HCT116 (cell line): ENCODE measurements around the gene CAPN2. TPM values are rescaled to one million over a fixed set of nuclear protein-coding genes. Genes with fewer than 3 reads are reported as not detected.

ENCODE experiments used
- ATAC-seq: fragments of 200-7000 bp; cut with Tn5 transposase; 2 replicates; pipeline ENCODE4 v1.9.1; 2020; ENCODE audit warnings: mild to moderate bottlenecking, moderate library complexity
- BruUV-seq: library from RNA; stranded (reverse); fragments of 400-500 nt; replicated peaks from 2 replicates; lab custom pipeline; 2021; lab: Mats Ljungman, UMichigan
- CTCF ChIA-PET: fragments of 300-600 bp; sonication (Branson Sonifier 250); formaldehyde crosslinking; loops from one replicate; lab custom pipeline; 2021; ENCODE audit warnings: antibody characterized with exemption; lab: Charles Lee
- POLR2A ChIA-PET: fragments of 300-600, 350-600 bp; sonication (Branson Sonifier 250); formaldehyde crosslinking; loops from one replicate; lab custom pipeline; 2021; ENCODE audit warnings: antibody characterized with exemption; lab: Charles Lee
- RAD21 ChIA-PET, 2 experiments: fragments of 300-600 bp; sonication (Branson Sonifier 250); formaldehyde crosslinking; loops; one replicate each; lab custom pipeline; 2023; ENCODE audit warnings: low total read pairs in 2 of 2; ENCODE audit not compliant: uncharacterized antibody in 2 of 2, unreplicated experiment in 2 of 2, low non-redundant PET in 1 of 2; lab: Charles Lee
- DNase-seq: peaks from one replicate; pipeline ENCODE4 v3.0.0-alpha.2; 2010; ENCODE audit warnings: low read depth, low spot score
- H2AFZ ChIP-seq: fragments of 200-600 bp; shearing (Covaris generic), sonication (generic); 2 replicates; pipeline ENCODE4 v1.6.1; 2017; ENCODE audit warnings: low read depth, mixed run types, mixed read lengths, antibody characterized with exemption, low read length; ENCODE audit not compliant: poor library complexity, severe bottlenecking
- H3K27ac ChIP-seq: 2 replicates; pipeline ENCODE4 v1.5.1; 2012; ENCODE audit warnings: low read depth, low read length
- H3K27me3 ChIP-seq: fragments of 200-600 bp; sonication (generic); 2 replicates; pipeline ENCODE4 v1.6.1; 2016; ENCODE audit warnings: mixed run types, low read length, mixed read lengths; ENCODE audit not compliant: insufficient read depth
- H3K36me3 ChIP-seq, 2 experiments: fragments of 200-500 bp in 1 of 2; fragments of 200-600 bp in 1 of 2; sonication (Bioruptor generic) in 1 of 2; sonication (generic) in 1 of 2; 2 replicates each; pipeline versions ENCODE4 v1.5.1 to v1.6.1; 2014 to 2016; ENCODE audit warnings: low read length in 2 of 2, inconsistent platforms in 1 of 2, mixed read lengths in 1 of 2, mixed run types in 1 of 2; ENCODE audit not compliant: insufficient read depth in 2 of 2, control insufficient read depth in 1 of 2
- H3K4me1 ChIP-seq, 2 experiments: fragments of 200-600 bp in 1 of 2; sonication (generic) in 1 of 2; 2 replicates each; pipeline versions ENCODE4 v1.5.1 to v1.6.1; 2012 to 2017; ENCODE audit warnings: low read length in 2 of 2, inconsistent platforms in 1 of 2, mild to moderate bottlenecking in 1 of 2, mixed read lengths in 1 of 2, mixed run types in 1 of 2, moderate library complexity in 1 of 2; ENCODE audit not compliant: insufficient read depth in 2 of 2, control insufficient read depth in 1 of 2
- H3K4me2 ChIP-seq: fragments of 200-600 bp; sonication (generic); 2 replicates; pipeline ENCODE4 v1.6.1; 2017; ENCODE audit warnings: mixed run types, low read length, mixed read lengths
- H3K4me3 ChIP-seq, 2 experiments: fragments of 200-600 bp in 1 of 2; sonication (generic) in 1 of 2; replicated peaks in 1 of 2; 2 replicates each; pipeline ENCODE4 v1.5.1; 2011 to 2016; ENCODE audit warnings: low read length in 2 of 2, control low read depth in 1 of 2, low read depth in 1 of 2, mild to moderate bottlenecking in 1 of 2, mixed read lengths in 1 of 2, mixed run types in 1 of 2
- H3K79me2 ChIP-seq: fragments of 200-600 bp; sonication (generic); 2 replicates; pipeline ENCODE4 v1.6.1; 2017; ENCODE audit warnings: mild to moderate bottlenecking, mixed run types, low read length, moderate library complexity, mixed read lengths; ENCODE audit not compliant: insufficient read depth
- H3K9ac ChIP-seq: fragments of 200-600 bp; sonication (generic); 2 replicates; pipeline ENCODE4 v1.6.1; 2016; ENCODE audit warnings: low read length, mixed read lengths
- H3K9me2 ChIP-seq: fragments of 200-600 bp; sonication (generic), shearing (Covaris generic); 2 replicates; pipeline ENCODE4 v1.6.1; 2017; ENCODE audit warnings: mixed run types, mild to moderate bottlenecking, moderate library complexity; ENCODE audit not compliant: insufficient read depth
- H3K9me3 ChIP-seq, 2 experiments: fragments of 200-500 bp in 1 of 2; fragments of 200-600 bp in 1 of 2; sonication (Bioruptor generic) in 1 of 2; sonication (generic) in 1 of 2; 2 replicates each; pipeline ENCODE4 v1.6.1; 2014 to 2017; ENCODE audit warnings: low read length in 2 of 2, mixed read lengths in 2 of 2, inconsistent platforms in 1 of 2, low read depth in 1 of 2, mild to moderate bottlenecking in 1 of 2, mixed run types in 1 of 2, moderate library complexity in 1 of 2; ENCODE audit not compliant: control insufficient read depth in 1 of 2, insufficient read depth in 1 of 2
- H4K20me1 ChIP-seq: fragments of 200-600 bp; sonication (generic), shearing (Covaris generic); 2 replicates; pipeline ENCODE4 v1.6.1; 2017; ENCODE audit warnings: mixed run types, mild to moderate bottlenecking, moderate library complexity; ENCODE audit not compliant: insufficient read depth
- CBX3 ChIP-seq: IDR thresholded peaks from 2 replicates; pipeline ENCODE4 v1.6.1; 2012; ENCODE audit warnings: low read depth
- CEBPB ChIP-seq: IDR thresholded peaks from 2 replicates; pipeline ENCODE4 v1.6.1; 2012; ENCODE audit warnings: low read depth
- EGR1 ChIP-seq: IDR thresholded peaks from 2 replicates; pipeline ENCODE4 v1.6.1; 2012; ENCODE audit warnings: low read depth
- ELF1 ChIP-seq: IDR thresholded peaks from 2 replicates; pipeline ENCODE4 v1.6.1; 2012; ENCODE audit warnings: low read depth, borderline replicate concordance
- EZH2 ChIP-seq: fragments of 200-600 bp; sonication (generic); IDR thresholded peaks from 2 replicates; pipeline ENCODE4 v1.6.1; 2017; ENCODE audit warnings: antibody characterized with exemption, mixed run types
- FOSL1 ChIP-seq: IDR thresholded peaks from 2 replicates; pipeline ENCODE4 v1.6.1; 2012; ENCODE audit warnings: low read depth
- JUND ChIP-seq: IDR thresholded peaks from 2 replicates; pipeline ENCODE4 v1.6.1; 2012
- POLR2A ChIP-seq: IDR thresholded peaks from 2 replicates; pipeline ENCODE4 v1.7.0; 2011; ENCODE audit warnings: borderline replicate concordance; ENCODE audit not compliant: insufficient read depth, insufficient read length; ENCODE audit errors: extremely low read depth
- POLR2AphosphoS5 ChIP-seq: IDR thresholded peaks from 2 replicates; pipeline ENCODE4 v1.6.1; 2011; ENCODE audit warnings: mild to moderate bottlenecking, low read depth, low read length, moderate library complexity
- RAD21 ChIP-seq: IDR thresholded peaks from 2 replicates; pipeline ENCODE4 v1.6.1; 2012; ENCODE audit warnings: low read depth, mild to moderate bottlenecking
- SIN3A ChIP-seq: IDR thresholded peaks from 2 replicates; pipeline ENCODE4 v1.6.1; 2012; ENCODE audit warnings: low read depth
- SP1 ChIP-seq: IDR thresholded peaks from 2 replicates; pipeline ENCODE4 v1.6.1; 2012; ENCODE audit warnings: low read depth
- SRF ChIP-seq: IDR thresholded peaks from 2 replicates; pipeline ENCODE4 v1.6.1; 2012; ENCODE audit warnings: low read depth
- YY1 ChIP-seq: IDR thresholded peaks from 2 replicates; pipeline ENCODE4 v1.6.1; 2011; ENCODE audit warnings: low read length, low read depth, moderate library complexity, mild to moderate bottlenecking; ENCODE audit not compliant: insufficient replicate concordance; ENCODE audit errors: extremely low read depth
- ZBTB33 ChIP-seq: IDR thresholded peaks from 2 replicates; pipeline ENCODE4 v1.6.1; 2011; ENCODE audit warnings: mild to moderate bottlenecking, low read length, moderate library complexity; ENCODE audit not compliant: insufficient replicate concordance; ENCODE audit errors: extremely low read depth
- ZFX ChIP-seq: fragments of 450-650 bp; IDR thresholded peaks from 2 replicates; pipeline ENCODE4 v1.6.1; 2017
- ZNF274 ChIP-seq: fragments of 200-500 bp; sonication (Bioruptor generic); IDR thresholded peaks from 2 replicates; pipeline ENCODE4 v1.6.1; 2014; ENCODE audit warnings: mild to moderate bottlenecking, low read depth, low read length, inconsistent platforms
- intact Hi-C: fragments of 100-400 bp; cut with micrococcal nuclease; formaldehyde crosslinking; loops from 2 replicates; pipeline ENCODE4 v1.10.0; 2022
- total RNA-seq: library from RNA; stranded (reverse); gene quantifications from one replicate; pipeline ENCODE4 v1.2.1, GENCODE V29; 2021; ENCODE audit not compliant: unreplicated experiment
- TF ChIP-seq, protein P1 (sequence below), 3 experiments: fragments of 200-600 bp in 1 of 3; sonication (generic) in 1 of 3; IDR thresholded peaks in 2 of 3; conservative IDR thresholded peaks in 1 of 3; 2 replicates each; pipeline ENCODE4 v1.5.1; 2012 to 2017; ENCODE audit warnings: low read depth in 2 of 3, low read length in 2 of 3, antibody characterized with exemption in 1 of 3, borderline replicate concordance in 1 of 3, control low read depth in 1 of 3, mild to moderate bottlenecking in 1 of 3, mixed read lengths in 1 of 3, mixed run types in 1 of 3, moderate library complexity in 1 of 3; ENCODE audit not compliant: insufficient read depth in 1 of 3

Gene CAPN2
- total RNA-seq, 1 experiment from 2014 or later: 173 TPM

- ChIA-PET RAD21 (interaction anchor here (1.1 to 1.2 kb wide), 3 partner anchors 41 to 50 kb away, joined by 3 to 6 read pairs (median 3); no protein-coding TSS in a partner anchor), POLR2A (interaction anchor here (1.1 kb wide), 1 partner anchor 48 kb away, joined by 4 read pairs; no protein-coding TSS in a partner anchor)
- H3K9me3 ChIP-seq: no peaks in the 10 kb centered on the region
- no TSS peak for BruUV-seq
- no peak overlapping the region for H3K9ac ChIP-seq
- no peak overlapping the region for H3K4me2 ChIP-seq
- no peaks in the 10 kb centered on the region for H3K27me3 ChIP-seq
- peaks cover 35 to 76% of the 10 kb centered on the region in 2 experiments for H3K36me3 ChIP-seq
- ATAC-seq: peak; percentile 85
- TF ChIP-seq ZBTB33 (no peak), JUND (no peak), RAD21 (peak; percentile 77), POLR2AphosphoS5 (no peak), ELF1 (no peak), SRF (no peak), YY1 (peak; percentile 47), EZH2 (no peak), ZFX (no peak), CEBPB (no peak), SP1 (no peak), FOSL1 (no peak), EGR1 (no peak), ZNF274 (no peak), POLR2A (no peak), SIN3A (no peak), CBX3 (no peak)
- TF ChIP-seq, protein P1, sequence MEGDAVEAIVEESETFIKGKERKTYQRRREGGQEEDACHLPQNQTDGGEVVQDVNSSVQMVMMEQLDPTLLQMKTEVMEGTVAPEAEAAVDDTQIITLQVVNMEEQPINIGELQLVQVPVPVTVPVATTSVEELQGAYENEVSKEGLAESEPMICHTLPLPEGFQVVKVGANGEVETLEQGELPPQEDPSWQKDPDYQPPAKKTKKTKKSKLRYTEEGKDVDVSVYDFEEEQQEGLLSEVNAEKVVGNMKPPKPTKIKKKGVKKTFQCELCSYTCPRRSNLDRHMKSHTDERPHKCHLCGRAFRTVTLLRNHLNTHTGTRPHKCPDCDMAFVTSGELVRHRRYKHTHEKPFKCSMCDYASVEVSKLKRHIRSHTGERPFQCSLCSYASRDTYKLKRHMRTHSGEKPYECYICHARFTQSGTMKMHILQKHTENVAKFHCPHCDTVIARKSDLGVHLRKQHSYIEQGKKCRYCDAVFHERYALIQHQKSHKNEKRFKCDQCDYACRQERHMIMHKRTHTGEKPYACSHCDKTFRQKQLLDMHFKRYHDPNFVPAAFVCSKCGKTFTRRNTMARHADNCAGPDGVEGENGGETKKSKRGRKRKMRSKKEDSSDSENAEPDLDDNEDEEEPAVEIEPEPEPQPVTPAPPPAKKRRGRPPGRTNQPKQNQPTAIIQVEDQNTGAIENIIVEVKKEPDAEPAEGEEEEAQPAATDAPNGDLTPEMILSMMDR (IDR thresholded peaks at IDR 0.05 in 2 of 3, conservative IDR thresholded peaks at IDR 0.05 in 1 of 3; ENCODE audit: borderline replicate concordance in 1 of 3, insufficient read depth in 1 of 3, low read depth in 2 of 3, low read length in 2 of 3): peak; percentile 73 to 91 (median 90); a peak in 5 of 6 replicates
- TF ChIP-seq, all 23 proteins: peak for 3
- H4K20me1 ChIP-seq: no peaks in the 10 kb centered on the region
- intact Hi-C loops: loop anchor here (1.0 to 2.0 kb wide), 2 partner anchors 34 to 51 kb away; no protein-coding TSS in a partner anchor
- H3K4me1 ChIP-seq: no peaks in the 10 kb centered on the region
- no peak overlapping the region for H2AFZ ChIP-seq
- H3K79me2 ChIP-seq: peaks cover 18% of the 10 kb centered on the region; the same call in 1 of the 2 replicates
- no peaks in the 10 kb centered on the region for H3K9me2 ChIP-seq
- no peak for DNase-seq
- CTCF ChIA-PET: interaction anchor here (0.8 to 2.1 kb wide), 13 partner anchors 8 to 1174 kb away, joined by 3 to 15 read pairs (median 6); partner anchors contain the start of gene CAPN2
- no peak overlapping the region for H3K4me3 ChIP-seq
- H3K27ac ChIP-seq: no peak overlapping the region
Observed at GRCh38 chr1:223748773-223749733, 36.7 kb downstream of the CAPN2 start.
